HG03565 (cell line): ENCODE data around the gene SRRD.
"Not testable (repeated sequence)": the region's sequence is repeated elsewhere in the genome, so short reads cannot be mapped to it uniquely, and the experiment has no call there.

Experiments used
- ATAC-seq: cut with Tn5 transposase; IDR thresholded peaks from one replicate; pipeline ENCODE4 v1.9.1; 2021; ENCODE audit warnings: mild to moderate bottlenecking, moderate library complexity; ENCODE audit not compliant: unreplicated experiment

SRRD gene

DNA sequence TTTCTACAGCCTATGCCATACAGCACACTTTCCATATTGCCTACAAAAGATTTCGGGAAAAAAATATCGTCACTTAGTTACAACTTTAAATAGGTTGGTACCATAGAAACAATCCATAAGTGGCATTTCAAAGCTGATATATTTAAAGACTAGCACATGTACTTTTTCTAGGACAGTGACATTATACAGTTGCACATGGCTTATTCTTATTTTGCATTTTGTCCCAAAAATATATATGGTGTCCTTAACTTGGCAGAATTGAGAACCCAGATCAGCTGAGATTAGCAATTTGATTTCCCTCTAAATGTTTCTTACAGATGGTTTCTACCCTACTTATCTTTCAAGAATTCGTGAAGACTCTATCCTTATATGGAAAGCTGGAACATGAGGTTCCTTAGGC is 32.3 kb downstream of the SRRD start:
- ATAC-seq = no peak

DNA sequence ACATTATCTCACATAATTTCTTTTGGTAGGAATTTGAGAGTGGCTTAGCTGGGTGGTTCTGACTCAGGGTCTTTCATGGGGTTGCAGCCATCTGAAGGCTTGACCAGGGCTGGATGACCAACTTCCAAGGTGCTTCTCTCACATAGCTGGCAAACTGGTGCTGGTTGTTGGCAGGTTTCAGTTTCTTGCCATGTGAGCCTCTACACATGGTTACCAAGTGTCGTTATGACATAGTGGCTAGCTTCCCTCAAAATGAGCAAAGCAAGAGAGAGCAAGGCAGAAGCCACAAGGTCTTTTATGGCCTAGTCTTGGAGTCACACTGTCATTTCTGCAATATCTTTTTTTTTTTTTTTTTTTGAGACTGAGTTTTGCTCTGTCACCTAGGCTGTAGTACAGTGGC is 32.8 kb downstream of the SRRD start:
- no peak for ATAC-seq

DNA sequence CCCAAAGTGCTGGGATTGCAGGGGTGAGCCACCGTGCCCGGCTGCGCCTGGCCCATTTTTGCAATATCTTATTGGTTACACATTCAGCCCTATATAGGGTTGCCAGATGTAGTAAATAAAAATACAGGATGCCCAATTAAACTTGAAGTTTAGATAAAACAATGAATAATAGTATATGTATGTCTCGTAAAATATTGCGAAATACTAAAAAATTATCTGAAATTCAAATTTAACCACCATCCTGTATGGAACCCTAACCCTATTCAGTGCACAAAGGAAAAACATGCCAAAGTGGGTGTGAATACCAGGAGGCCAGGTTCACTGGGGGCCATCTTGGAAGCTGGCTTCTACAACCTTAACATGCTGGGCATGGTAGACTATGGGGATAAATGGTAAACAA is 33.8 kb downstream of the SRRD start:
- no peak for ATAC-seq

DNA sequence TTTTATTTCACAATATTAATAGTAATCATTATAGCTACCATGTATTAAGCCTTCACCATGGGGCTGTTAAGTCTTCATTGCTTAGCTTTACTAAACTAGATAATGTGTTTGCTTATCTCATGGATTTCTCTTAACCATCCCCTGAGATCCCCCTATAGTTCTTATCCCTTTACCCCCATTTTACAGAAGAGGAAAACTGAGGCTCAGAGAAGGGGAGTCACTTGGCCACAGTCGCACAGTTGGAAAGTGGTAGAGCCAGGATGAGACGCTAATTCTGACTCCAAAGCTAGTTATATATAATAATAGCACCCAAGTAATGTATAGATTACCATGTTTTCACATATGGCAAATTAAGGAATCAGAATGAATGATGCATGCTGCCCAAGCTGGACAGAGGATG is 38.3 kb downstream of the SRRD start:
- no peak for ATAC-seq

DNA sequence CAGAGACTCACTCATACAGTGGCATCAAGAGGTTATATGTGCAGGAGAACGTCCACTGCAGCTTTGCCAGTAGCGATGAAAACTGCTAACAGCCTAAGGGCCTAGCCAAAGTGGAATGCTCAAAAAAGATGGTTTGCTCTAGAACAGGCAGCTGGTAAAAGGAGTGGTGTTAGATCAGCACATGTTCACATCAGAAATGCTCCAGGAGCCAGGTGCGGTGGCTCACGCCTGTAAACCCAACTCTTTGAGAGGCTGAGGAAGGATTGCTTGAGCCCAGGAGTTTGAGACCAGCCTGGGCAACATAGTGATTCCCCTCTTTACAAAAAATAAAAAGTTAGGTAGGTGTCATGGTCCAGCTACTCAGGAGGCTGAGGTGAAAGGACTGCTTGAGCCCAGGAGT is 38.9 kb downstream of the SRRD start:
- ATAC-seq = no peak

DNA sequence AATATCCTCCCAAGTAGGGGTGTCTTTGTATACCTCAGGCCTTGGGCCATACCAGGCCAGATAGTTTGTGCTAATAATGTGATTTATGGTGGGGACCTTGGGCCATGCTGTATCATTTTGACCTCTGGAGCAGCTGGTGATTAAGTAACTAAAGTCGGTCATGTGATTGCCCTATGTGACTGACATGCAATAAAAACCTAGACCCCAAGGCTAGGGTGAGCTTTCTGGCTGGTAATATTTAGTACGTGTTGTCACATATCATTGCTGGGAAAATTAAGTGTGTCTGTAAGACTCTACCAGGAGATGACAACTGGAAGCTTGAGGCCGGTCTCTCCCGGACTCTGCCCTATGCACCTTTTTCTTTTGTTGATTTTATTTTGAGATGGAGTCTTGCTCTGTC is 41.2 kb downstream of the SRRD start:
- ATAC-seq = no peak

DNA sequence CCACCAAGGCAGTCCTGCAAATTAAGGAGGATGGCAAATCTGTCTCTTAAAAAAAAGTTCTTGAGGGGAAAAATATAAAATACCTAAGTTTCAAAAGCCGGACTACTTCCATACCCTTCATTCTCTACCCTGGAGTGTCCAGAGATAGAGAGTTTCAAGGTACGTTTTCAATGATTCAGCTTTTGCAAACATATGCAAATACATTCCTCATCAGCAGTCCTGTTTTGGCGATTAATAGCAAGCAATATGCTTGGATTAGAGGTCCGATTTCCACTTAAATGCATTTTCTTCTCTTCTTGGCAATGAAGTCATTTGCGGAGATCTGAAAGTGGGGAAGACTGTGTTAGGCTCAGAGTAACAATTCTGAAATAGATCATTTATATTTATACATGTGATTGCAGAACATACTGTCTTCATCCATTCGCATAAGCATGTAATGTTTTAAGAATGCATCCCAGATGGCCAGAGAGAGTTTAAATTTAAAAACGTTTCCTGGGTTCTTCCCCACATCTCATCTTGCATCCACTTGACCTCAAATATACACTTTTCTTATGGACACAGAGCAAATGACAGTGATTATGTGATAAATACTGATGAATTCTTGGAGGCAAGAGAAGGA is 42.4 kb downstream of the SRRD start:
- no peak for ATAC-seq

DNA sequence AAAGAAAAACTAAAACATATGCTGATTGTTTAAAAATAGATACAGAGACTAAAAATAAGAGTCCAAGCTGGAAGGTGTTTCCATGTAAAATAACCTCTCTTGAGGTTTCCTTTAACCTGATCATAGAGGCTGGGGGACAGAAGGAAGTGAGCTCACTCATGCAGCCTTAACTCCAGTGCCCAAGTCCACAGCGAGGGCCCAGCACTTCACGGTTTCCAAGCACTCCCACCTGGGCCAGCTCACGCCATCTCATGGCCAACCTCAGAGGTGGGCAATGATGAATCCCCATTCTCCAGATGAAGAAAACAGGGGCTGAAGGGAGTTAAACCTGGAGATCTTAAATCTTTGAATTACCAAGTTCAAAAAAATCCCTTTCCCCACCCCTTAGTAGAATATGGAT is 43.5 kb downstream of the SRRD start:
- ATAC-seq = no peak

DNA sequence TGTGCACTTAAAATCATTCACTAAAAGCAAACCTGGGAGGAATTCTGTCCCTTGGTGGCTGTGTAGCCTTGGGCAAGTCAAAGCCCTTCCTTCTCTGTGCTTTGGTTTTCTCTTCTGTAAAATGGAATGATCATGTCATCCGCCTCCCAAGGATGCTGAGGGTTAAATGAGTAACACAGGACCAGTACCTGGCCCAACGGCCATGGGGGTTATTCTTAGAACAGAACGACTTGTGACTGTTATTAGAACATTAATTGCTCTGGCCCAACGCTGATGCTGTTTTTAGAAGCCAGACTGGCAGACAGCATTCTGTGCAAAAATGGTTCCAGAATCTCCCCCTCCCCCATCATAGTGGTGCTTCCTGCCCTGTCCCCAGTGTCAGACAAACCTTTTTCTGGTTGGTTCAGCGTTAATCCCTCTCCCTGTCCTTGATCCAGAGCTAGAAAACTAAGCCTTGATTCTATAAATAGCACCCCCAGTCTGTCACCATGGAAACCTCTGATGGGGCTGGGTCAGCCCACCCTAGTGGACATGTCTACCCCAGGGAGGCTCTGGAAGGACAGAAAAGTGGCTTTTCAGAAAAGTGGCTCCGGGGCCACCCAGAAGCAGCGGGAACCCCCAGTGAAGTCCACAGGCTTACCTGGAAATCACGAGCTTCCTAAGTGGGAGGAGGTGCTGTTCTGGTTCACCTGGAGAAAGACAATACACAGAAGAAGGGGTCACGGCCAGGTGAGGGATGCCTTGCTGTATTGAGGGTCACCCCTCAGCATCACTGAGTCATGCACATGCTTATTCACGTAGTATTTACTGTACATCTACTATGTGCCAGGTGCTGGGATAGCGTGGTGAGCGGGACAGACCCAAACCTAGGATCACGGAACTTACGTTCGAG is 44.1 kb downstream of the SRRD start:
- ATAC-seq = no peak

DNA sequence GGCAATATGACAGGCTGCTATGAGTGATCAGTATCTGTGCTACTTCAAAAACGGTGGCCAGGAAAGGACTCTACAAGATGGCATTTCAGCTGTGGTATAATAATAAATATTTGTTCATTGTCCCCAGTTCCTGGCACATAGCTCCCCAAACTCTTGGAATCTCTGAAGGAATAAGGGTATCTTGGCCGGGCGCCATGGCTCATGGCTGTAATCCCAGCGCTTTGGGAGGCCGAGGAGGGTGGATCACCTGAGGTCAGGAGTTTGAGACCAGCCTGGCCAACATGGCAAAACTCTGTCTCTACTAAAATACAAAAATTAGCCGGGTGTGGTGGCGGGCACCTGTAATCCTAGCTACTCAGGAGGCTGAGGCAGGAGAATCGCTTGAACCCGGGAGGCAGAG is 44.8 kb downstream of the SRRD start:
- not testable (repeated sequence) for ATAC-seq

DNA sequence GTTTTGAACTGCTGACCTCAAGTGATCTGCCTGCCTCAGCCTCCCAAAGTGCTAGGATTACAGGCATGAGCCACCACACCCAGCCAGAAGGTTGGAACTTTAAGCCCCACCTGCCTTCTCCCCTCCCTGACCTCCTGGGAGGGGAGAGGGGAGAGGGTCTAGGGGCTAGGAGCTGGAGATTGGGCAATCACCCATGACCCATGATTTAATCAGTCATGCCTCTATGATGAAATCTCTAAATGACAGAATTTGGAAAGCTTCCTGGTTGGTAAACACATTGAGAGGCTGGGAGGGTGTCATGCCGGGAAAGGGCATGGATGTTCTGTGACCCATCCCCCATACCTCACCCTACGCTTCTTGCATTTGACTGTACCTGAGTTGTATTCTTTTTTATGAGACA is 45.7 kb downstream of the SRRD start:
- no peak for ATAC-seq

DNA sequence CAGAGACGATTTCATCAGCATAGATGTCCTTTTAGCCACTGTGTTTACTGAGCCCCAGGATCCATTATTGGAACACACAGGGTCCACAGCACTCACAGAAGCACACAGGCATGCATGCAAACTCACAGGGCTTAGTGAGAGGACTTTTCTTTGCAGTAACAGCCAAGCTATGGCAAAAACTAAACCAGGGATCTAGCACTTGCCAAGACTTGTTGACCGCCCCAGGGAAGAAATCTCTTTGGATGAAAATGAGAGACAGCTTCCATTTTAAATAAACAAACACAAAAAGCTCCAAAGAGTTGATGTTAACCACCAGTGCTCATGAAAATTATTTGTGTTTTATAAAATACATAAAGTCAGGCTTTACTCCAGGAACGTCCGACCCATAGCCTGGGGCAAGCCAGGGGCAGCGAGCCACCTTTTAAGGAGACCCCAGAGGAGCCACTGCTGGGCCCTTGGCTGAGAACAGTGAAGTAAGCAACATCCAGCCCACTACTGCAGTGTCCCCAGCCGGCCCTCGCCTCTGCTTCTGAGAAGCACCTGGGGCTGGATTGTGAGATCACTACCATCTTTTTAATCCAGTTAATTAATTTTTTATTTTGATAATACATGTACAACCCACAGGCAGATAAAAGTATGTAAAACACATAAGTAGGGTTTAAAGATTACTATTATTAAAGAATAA is 50.6 kb downstream of the SRRD start:
- ATAC-seq = no peak

DNA sequence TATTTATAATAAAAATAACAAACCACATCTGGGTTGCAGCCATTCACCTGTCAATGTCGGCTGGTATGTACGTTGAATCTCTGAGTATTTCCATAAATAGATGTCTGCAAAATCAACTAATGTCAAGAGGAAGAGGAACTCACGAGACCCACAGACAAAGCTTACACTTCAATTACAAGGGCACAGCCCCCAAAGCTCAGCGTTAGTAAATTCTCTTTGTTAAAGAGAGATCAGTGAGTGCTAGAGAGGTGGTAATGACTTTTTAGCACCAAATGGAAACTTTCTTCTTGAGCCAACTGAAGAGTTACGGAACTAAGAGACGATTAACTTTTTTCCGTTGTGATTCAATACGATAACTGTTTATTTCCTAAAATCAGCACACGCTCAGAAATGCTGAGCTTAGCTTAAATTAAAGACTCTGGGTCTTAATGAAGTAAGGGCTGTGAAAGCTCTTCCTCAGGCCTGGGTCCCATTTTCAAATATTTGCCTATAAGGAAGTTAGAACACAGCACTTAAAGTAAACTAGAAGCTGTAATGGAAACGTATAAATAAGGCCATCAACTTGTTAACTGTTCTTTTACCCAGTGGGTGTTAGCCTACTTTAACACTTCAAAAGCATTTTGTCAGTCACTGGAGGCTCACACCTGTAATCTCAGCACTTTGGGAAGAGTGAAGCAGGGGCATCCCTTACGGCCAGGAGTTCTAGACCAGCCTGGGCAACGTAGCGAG is 51.4 kb downstream of the SRRD start:
- no peak for ATAC-seq

DNA sequence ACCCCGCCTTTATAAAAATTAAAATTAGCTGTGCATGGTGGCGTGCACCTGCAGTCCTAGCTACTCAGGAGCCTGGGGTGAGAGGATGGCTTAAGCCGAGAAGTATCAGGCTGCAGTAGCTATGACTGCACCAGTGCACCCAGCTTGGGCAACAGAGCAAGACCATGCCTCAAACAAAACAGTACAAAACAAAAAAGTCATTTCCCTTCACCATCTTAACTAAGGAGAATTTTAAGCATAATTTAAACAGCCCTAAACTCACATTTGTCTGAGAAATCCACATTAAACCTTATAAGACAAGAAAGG is 51.9 kb downstream of the SRRD start:
- ATAC-seq = no peak

DNA sequence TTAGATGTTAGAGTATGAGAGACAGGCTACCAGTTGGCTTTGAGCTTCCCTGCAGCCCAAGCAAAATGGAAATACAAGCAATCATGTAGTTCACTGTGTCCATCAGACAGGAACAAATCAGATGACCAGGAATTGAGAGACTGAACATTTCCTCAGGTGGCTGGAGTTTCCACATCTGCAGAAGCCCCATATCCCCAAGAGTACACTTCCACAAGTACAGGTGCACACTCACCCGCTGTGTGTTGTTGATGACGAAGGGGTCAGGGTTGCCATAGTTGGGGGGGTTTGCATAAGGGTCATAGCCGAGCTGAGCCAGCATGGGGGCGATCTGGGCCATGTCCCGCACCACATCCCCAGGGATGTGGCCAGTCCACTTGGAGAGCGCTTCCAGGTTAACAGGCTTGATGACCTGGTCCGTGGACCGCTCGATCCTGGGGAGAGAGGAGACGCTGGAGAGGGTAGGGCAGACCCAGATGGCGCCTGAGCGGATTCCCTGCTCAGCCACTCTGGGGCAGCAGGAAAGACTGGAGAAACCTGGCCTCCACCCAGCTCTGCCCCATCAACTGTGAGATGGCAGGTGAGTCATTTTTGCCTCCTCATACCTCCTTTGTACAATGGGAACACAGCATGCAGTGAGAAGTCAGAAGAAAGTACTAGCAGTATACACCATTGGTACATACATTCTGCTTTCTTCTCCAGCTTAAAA is 52.5 kb downstream of the SRRD start:
- ATAC-seq = no peak

DNA sequence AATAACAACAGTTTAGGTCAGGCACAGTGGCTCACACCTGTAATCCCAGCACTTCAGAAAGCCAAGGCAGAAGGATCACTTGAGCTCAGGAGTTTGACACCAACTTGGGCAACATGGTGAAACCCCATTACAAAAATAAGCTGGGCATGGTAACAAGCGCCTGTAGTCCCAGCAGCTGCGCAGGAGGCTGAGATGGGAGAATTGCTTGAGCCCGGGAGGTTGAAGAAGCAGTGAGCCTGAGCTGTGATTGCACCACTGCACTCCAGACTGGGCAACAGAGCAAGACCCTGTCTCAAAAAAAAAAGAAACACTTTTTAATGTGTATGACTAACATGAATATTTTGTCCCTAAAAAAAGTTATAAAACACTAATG is 53.1 kb downstream of the SRRD start:
- ATAC-seq = no peak

DNA sequence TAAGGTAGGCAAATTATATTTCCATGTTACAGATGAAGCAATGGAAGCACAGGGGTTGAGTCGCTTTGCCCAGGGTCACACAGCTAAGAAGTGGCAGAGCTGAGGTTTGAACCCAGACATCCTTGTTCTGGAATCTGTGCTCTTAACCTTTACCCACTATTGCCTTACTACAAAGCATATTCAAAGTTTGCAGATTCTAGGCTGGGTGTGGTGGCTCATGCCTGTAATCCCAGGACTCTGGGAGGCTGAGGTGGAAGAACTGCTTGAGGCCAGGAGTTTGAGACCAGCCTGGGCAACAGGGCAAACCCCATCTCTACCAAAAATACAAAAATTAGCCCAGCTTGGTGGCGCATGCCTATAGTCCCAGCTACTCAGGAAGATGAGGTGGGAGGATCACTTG is 56.4 kb downstream of the SRRD start:
- no peak for ATAC-seq

DNA sequence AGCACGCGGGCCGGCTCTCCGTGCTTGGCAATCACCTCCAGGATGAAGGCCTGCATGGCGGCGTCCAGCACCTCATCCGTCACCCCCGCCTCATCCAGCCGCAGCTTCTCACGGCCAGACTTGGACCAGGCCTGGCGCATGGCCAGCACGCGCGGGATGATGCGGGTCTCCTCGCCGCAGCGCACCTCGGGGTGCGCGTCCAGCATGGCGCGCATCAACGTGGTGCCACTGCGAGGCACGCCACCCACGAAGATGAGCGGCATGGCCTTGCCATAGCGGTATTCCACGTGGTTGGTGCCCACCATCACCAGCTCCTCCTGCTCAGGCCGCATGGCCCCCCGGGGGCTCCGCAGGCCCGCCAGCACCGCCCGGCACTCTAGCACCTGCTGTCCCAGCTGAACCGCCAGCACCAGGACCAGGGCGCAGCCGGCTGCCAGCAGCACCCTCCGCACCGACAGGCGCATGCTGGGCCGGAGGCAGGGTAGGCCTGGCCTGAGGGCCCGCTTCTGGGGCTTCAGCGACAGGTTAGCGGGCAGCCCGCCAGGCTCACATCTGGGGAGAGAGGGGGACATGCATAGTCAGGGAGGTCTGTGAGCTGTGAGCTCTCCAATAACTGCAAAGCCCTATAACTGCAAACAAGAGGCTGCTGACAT is 57.6 kb downstream of the SRRD start:
- ATAC-seq = no peak

DNA sequence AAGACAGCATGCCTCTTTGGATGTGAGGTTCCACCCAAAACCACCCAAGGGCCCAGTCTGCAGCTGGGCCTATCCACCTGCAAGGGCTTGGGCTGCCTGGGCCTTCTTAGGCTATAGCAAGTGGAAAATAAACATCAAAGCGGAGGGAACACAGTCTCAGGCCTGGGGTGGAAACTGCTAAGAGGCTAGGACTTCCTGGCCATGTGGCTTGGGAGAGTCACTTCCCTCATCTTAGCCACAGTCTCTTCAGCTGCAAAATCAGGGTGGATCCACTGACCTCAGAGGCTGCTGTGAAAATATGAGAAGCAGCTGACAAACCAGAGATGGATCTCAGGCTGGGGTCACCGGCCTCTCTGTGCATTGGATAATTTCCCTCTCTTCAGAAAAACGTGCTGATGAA is 59.2 kb downstream of the SRRD start:
- ATAC-seq = no peak
